Measurements from ENCODE around the gene ECHS1.

- TF ChIP-seq CTCF (IDR thresholded peaks at IDR 0.05) (no peak), POLR2A (IDR thresholded peaks at IDR 0.05) (no peak), POLR2AphosphoS5 (IDR thresholded peaks at IDR 0.05) (no peak)
Measured at GRCh38 chr10:133394801-133395221, 21.7 kb upstream of the ECHS1 start.

Data from stomach (tissue), 4 donors.